Keratinocyte (primary cell): ENCODE measurements around the gene RABL2B.

Source experiments
- EZH2 ChIP-seq: IDR thresholded peaks from one replicate; pipeline ENCODE4 v1.6.1; 2012; ENCODE audit warnings: inconsistent platforms, mild to moderate bottlenecking, low read length, moderate library complexity
- TF ChIP-seq, protein P1 (sequence below), 3 experiments: IDR thresholded peaks in 1 of 3; conservative IDR thresholded peaks in 1 of 3; optimal IDR thresholded peaks in 1 of 3; 2 replicates in 2 of 3; 3 replicates in 1 of 3; pipeline versions ENCODE3 to v1.5.1; 2011; ENCODE audit warnings: low read length in 3 of 3, mild to moderate bottlenecking in 3 of 3, moderate library complexity in 2 of 3, control low read depth in 1 of 3, inconsistent platforms in 1 of 3; ENCODE audit not compliant: insufficient read depth in 2 of 3; ENCODE audit errors: extremely low read depth in 1 of 3

GRCh38 chr22:50728523-50728931, 54.9 kb downstream of the RABL2B start:
- TF ChIP-seq, protein P1, sequence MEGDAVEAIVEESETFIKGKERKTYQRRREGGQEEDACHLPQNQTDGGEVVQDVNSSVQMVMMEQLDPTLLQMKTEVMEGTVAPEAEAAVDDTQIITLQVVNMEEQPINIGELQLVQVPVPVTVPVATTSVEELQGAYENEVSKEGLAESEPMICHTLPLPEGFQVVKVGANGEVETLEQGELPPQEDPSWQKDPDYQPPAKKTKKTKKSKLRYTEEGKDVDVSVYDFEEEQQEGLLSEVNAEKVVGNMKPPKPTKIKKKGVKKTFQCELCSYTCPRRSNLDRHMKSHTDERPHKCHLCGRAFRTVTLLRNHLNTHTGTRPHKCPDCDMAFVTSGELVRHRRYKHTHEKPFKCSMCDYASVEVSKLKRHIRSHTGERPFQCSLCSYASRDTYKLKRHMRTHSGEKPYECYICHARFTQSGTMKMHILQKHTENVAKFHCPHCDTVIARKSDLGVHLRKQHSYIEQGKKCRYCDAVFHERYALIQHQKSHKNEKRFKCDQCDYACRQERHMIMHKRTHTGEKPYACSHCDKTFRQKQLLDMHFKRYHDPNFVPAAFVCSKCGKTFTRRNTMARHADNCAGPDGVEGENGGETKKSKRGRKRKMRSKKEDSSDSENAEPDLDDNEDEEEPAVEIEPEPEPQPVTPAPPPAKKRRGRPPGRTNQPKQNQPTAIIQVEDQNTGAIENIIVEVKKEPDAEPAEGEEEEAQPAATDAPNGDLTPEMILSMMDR (optimal IDR thresholded peaks at IDR 0.05 in 1 of 3, IDR thresholded peaks at IDR 0.05 in 1 of 3, conservative IDR thresholded peaks at IDR 0.05 in 1 of 3; ENCODE audit: extremely low read depth in 1 of 3, insufficient read depth in 2 of 3, low read length in 3 of 3) = no peak
- no peak for TF ChIP-seq EZH2
